ENCODE results near the gene JADE1. TPM values are rescaled to one million over a fixed set of nuclear protein-coding genes. Genes with fewer than 3 reads are reported as not detected.

The JADE1 gene
- total and polyA plus RNA-seq, 2 experiments from 2014 or later = 84.2 to 158 TPM

DNA sequence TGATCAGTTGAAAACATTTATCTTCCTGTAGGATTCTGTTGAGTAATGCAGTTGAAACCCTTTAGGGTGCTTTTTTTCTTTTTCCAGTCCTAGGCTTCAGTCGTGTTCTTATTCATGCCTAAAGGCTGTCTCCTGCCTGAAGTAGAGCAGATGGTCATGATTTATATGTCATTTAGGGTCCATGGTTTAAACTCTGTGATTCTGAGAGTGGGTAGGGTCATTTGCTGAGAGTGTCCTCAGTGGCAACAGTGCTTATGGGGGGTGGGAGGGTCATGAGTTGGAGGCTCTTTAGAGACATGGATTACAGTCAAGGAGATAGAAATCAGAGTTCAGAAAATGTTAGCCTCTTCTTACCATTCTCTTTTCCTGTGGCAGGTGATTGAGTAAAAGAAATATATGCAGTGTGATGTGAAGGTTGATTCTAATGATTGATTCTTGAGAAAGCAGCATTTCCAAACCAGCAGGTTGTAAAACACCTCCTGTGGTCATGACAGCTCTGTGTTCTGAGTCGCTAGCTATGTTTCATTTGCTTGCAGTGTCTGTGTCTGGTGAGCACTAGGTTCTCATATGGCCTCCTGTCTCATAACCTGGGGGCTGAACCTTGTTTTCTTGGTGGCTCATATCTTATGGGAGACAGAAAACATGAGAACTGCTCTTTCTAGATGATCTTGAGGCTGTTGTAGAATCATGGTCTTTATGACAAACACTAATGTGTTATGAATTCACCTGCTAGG is 60.4 kb downstream of the JADE1 start:
- Histone ChIP-seq H3K79me2 (replicated peaks; ENCODE audit: insufficient read depth) (peaks cover 48% of the 10 kb centered on the region), H3K9me2 (ENCODE audit: insufficient read depth) (no peaks in the 10 kb centered on the region), H3K4me1 (ENCODE audit: insufficient read depth) (peaks cover 8% of the 10 kb centered on the region), H2AFZ (no peak overlapping the region), H3F3A (replicated peaks; ENCODE audit: low read depth) (peaks cover 79% of the 10 kb centered on the region), H3K27me3 (ENCODE audit: insufficient read depth) (no peaks in the 10 kb centered on the region), H3K4me3 (no peak overlapping the region), H3K36me3 (ENCODE audit: insufficient read depth) (peaks cover 89% of the 10 kb centered on the region), H4K20me1 (replicated peaks; ENCODE audit: insufficient read depth) (peaks cover 62% of the 10 kb centered on the region), H3K27ac (ENCODE audit: low read depth) (peak overlapping the region; percentile 78), H3K4me2 (no peak overlapping the region)
- peaks cover 91% of the 10 kb centered on the region for H3K36me3 Mint-ChIP-seq (ENCODE audit: low read depth)
- TF ChIP-seq ZNF331 (CRISPR knock-in tag; IDR thresholded peaks at IDR 0.05; ENCODE audit: low read depth) (no peak), CREB1 (CRISPR knock-in tag; IDR thresholded peaks at IDR 0.05; ENCODE audit: low read depth) (no peak), JUNB (IDR thresholded peaks at IDR 0.05; ENCODE audit: unreplicated experiment) (no peak), EZH2phosphoT487 (IDR thresholded peaks at IDR 0.05; ENCODE audit: unreplicated experiment) (no peak), NANOG (IDR thresholded peaks at IDR 0.05; ENCODE audit: borderline replicate concordance) (no peak), ZNF114 (CRISPR knock-in tag; IDR thresholded peaks at IDR 0.05) (no peak), EZH2 (IDR thresholded peaks at IDR 0.05; ENCODE audit: low read depth, unreplicated experiment) (no peak), POLR2AphosphoS5 (IDR thresholded peaks at IDR 0.05; ENCODE audit: low read depth) (no peak; the same call in 1 of the 2 replicates), STAT1 (IDR thresholded peaks at IDR 0.05; ENCODE audit: unreplicated experiment) (no peak)
- TF ChIP-seq, protein P1, sequence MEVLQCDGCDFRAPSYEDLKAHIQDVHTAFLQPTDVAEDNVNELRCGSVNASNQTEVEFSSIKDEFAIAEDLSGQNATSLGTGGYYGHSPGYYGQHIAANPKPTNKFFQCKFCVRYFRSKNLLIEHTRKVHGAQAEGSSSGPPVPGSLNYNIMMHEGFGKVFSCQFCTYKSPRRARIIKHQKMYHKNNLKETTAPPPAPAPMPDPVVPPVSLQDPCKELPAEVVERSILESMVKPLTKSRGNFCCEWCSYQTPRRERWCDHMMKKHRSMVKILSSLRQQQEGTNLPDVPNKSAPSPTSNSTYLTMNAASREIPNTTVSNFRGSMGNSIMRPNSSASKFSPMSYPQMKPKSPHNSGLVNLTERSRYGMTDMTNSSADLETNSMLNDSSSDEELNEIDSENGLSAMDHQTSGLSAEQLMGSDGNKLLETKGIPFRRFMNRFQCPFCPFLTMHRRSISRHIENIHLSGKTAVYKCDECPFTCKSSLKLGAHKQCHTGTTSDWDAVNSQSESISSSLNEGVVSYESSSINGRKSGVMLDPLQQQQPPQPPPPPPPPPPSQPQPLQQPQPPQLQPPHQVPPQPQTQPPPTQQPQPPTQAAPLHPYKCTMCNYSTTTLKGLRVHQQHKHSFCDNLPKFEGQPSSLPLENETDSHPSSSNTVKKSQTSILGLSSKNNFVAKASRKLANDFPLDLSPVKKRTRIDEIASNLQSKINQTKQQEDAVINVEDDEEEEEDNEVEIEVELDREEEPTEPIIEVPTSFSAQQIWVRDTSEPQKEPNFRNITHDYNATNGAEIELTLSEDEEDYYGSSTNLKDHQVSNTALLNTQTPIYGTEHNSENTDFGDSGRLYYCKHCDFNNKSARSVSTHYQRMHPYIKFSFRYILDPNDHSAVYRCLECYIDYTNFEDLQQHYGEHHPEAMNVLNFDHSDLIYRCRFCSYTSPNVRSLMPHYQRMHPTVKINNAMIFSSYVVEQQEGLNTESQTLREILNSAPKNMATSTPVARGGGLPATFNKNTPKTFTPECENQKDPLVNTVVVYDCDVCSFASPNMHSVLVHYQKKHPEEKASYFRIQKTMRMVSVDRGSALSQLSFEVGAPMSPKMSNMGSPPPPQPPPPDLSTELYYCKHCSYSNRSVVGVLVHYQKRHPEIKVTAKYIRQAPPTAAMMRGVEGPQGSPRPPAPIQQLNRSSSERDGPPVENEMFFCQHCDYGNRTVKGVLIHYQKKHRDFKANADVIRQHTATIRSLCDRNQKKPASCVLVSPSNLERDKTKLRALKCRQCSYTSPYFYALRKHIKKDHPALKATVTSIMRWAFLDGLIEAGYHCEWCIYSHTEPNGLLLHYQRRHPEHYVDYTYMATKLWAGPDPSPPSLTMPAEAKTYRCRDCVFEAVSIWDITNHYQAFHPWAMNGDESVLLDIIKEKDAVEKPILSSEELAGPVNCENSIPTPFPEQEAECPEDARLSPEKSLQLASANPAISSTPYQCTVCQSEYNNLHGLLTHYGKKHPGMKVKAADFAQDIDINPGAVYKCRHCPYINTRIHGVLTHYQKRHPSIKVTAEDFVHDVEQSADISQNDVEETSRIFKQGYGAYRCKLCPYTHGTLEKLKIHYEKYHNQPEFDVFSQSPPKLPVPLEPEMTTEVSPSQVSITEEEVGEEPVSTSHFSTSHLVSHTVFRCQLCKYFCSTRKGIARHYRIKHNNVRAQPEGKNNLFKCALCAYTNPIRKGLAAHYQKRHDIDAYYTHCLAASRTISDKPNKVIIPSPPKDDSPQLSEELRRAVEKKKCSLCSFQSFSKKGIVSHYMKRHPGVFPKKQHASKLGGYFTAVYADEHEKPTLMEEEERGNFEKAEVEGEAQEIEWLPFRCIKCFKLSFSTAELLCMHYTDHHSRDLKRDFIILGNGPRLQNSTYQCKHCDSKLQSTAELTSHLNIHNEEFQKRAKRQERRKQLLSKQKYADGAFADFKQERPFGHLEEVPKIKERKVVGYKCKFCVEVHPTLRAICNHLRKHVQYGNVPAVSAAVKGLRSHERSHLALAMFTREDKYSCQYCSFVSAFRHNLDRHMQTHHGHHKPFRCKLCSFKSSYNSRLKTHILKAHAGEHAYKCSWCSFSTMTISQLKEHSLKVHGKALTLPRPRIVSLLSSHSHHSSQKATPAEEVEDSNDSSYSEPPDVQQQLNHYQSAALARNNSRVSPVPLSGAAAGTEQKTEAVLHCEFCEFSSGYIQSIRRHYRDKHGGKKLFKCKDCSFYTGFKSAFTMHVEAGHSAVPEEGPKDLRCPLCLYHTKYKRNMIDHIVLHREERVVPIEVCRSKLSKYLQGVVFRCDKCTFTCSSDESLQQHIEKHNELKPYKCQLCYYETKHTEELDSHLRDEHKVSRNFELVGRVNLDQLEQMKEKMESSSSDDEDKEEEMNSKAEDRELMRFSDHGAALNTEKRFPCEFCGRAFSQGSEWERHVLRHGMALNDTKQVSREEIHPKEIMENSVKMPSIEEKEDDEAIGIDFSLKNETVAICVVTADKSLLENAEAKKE (CRISPR knock-in tag; IDR thresholded peaks at IDR 0.05) = no peak
- TF ChIP-seq, protein P2, sequence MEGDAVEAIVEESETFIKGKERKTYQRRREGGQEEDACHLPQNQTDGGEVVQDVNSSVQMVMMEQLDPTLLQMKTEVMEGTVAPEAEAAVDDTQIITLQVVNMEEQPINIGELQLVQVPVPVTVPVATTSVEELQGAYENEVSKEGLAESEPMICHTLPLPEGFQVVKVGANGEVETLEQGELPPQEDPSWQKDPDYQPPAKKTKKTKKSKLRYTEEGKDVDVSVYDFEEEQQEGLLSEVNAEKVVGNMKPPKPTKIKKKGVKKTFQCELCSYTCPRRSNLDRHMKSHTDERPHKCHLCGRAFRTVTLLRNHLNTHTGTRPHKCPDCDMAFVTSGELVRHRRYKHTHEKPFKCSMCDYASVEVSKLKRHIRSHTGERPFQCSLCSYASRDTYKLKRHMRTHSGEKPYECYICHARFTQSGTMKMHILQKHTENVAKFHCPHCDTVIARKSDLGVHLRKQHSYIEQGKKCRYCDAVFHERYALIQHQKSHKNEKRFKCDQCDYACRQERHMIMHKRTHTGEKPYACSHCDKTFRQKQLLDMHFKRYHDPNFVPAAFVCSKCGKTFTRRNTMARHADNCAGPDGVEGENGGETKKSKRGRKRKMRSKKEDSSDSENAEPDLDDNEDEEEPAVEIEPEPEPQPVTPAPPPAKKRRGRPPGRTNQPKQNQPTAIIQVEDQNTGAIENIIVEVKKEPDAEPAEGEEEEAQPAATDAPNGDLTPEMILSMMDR (conservative IDR thresholded peaks at IDR 0.05; ENCODE audit: low read depth in 2 of 2) = no peak
- TF ChIP-seq, protein P3, sequence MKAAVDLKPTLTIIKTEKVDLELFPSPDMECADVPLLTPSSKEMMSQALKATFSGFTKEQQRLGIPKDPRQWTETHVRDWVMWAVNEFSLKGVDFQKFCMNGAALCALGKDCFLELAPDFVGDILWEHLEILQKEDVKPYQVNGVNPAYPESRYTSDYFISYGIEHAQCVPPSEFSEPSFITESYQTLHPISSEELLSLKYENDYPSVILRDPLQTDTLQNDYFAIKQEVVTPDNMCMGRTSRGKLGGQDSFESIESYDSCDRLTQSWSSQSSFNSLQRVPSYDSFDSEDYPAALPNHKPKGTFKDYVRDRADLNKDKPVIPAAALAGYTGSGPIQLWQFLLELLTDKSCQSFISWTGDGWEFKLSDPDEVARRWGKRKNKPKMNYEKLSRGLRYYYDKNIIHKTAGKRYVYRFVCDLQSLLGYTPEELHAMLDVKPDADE (IDR thresholded peaks at IDR 0.05) = no peak
- TF ChIP-seq, protein P4, sequence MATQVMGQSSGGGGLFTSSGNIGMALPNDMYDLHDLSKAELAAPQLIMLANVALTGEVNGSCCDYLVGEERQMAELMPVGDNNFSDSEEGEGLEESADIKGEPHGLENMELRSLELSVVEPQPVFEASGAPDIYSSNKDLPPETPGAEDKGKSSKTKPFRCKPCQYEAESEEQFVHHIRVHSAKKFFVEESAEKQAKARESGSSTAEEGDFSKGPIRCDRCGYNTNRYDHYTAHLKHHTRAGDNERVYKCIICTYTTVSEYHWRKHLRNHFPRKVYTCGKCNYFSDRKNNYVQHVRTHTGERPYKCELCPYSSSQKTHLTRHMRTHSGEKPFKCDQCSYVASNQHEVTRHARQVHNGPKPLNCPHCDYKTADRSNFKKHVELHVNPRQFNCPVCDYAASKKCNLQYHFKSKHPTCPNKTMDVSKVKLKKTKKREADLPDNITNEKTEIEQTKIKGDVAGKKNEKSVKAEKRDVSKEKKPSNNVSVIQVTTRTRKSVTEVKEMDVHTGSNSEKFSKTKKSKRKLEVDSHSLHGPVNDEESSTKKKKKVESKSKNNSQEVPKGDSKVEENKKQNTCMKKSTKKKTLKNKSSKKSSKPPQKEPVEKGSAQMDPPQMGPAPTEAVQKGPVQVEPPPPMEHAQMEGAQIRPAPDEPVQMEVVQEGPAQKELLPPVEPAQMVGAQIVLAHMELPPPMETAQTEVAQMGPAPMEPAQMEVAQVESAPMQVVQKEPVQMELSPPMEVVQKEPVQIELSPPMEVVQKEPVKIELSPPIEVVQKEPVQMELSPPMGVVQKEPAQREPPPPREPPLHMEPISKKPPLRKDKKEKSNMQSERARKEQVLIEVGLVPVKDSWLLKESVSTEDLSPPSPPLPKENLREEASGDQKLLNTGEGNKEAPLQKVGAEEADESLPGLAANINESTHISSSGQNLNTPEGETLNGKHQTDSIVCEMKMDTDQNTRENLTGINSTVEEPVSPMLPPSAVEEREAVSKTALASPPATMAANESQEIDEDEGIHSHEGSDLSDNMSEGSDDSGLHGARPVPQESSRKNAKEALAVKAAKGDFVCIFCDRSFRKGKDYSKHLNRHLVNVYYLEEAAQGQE (IDR thresholded peaks at IDR 0.05; ENCODE audit: unreplicated experiment) = no peak
- H3K4me3 Mint-ChIP-seq = no peak overlapping the region
- H3K9me3 Mint-ChIP-seq = no peaks in the 10 kb centered on the region
- peak overlapping the region; percentile 75 for H3K27ac Mint-ChIP-seq
- H3K27me3 Mint-ChIP-seq (ENCODE audit: insufficient read depth, low read depth, poor library complexity) = peaks cover 24% of the 10 kb centered on the region
- ATAC-seq (no peak), DNase-seq (ENCODE audit: low spot score) (no peak)
- peaks cover 70% of the 10 kb centered on the region for H3K4me1 Mint-ChIP-seq

Data from GM23338 (cell line).